Measurements from ENCODE around the gene RNF40.

RNF40 gene

DNA sequence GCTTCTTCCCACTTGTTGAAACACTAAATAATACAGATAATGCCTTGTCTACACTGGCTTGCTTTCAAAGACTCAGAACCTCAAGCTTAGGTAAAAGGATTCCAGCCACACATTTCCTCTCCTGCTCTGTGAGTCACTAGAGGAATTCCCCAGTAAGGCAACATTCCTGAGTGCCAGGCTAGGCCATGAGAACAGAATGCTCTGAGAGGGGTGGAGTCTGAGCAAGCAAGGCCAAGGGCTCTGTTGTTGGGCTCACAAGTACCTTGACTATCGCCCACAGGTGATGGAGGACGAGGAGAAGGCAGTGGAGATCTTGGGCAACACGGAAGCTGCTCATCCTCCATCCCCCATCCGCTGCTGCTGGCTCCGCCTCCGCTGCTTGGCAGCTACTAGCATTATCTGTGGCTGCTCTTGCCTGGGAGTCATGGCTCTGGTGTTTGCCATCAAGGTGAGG, 20.6 kb upstream of the RNF40 start:
- no peak for DNase-seq

DNA sequence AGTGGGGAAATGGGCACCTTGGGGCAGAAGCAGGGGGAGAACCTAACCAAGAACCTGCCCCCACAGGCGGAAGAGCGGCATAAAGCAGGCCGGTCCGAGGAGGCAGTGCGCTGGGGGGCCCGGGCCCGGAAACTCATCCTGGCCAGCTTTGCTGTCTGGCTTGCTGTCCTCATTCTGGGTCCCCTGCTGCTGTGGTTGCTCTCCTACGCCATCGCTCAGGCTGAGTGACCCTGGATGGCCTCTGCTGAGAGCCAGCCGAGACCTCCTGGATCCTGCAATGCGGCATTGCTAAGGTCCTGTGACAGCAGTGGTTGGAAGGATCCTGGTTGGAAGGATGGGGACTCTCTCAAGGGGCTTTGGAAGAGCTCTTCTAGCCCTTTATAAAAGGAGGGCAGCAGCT, 18.4 kb upstream of the RNF40 start:
- no peak for DNase-seq

DNA sequence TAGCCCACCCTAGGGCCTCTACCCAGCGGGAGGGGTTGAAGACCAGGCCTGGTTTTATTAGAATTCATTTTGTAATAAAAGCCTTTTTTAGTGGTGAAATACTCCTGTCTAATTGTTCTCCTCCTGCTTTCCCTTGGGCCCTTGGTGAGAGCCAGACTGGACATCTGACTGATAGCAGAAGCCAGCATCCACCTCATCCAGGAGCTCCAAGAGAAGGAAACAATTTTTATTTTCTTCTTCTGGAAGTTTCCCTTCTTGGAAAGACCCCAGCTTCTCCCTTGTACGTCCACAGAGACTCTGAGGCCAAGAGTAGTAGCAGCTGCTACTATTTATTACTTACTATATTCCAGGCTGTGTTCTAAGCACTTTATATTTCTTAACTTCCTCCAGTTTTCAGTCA, 17.9 kb upstream of the RNF40 start:
- DNase-seq, result no peak

DNA sequence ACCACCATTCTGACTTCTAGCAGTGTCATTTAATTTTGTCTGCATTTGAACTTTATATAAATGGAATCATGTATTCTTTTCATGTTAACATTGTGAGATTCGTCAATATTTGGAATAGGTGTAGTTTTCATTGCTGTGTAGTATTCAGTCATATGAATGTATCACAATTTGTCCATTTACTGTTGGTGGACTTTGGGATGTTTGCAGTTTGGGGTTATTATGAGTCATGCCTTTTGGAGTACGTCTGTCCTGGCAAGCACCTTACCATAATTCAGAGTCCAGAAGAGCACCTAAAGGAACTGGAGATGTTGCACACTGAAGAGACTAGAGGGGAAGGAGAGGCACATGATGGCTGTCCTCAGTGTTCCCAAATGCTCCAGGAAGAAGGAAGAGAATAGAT, 17.0 kb upstream of the RNF40 start:
- DNase-seq, result no peak

DNA sequence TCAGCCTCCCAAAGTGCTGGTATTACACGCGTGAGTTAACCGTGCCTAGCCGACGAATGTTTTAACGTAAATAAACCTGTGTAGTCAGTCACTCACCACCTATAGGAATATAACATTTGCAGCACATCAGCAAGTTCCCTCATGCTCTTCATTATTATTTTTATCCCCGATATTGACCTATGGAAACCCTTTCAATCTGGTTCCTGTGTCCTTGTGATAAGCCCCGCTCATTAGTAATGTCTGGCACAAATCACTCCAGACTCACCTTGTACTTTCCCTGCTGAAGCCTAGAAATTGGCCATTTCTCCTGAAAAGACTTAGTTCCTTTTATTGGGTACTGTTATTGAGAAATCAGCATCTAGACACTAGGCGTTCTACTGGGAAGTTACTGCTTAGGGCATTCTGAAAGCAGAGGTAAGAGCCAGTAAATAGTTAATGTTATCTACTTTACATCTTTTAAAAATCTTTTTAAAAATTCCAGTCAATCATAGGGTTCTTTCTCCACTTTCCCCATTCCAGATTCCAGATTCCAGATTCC, 15.4 kb upstream of the RNF40 start:
- no peak for DNase-seq

DNA sequence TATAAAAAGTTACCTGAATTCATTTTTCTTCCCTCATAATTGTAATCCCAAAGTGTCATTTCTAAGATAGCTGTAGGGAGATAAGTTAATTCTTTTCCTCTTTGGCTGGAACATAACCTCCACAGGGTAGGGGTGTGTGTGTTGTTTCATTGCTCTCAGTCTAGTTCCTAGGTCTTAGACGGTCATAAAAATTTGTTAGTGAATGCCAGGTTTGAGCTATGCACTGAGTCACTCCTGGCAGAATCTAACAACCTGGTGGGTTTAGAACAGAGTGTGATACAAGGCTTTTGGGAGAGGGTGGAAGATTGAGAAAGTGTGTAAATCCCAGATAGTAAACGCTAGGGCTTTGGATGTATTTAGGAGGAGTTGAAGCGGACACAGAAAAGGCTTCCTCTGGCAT, 14.8 kb upstream of the RNF40 start:
- no peak for DNase-seq

DNA sequence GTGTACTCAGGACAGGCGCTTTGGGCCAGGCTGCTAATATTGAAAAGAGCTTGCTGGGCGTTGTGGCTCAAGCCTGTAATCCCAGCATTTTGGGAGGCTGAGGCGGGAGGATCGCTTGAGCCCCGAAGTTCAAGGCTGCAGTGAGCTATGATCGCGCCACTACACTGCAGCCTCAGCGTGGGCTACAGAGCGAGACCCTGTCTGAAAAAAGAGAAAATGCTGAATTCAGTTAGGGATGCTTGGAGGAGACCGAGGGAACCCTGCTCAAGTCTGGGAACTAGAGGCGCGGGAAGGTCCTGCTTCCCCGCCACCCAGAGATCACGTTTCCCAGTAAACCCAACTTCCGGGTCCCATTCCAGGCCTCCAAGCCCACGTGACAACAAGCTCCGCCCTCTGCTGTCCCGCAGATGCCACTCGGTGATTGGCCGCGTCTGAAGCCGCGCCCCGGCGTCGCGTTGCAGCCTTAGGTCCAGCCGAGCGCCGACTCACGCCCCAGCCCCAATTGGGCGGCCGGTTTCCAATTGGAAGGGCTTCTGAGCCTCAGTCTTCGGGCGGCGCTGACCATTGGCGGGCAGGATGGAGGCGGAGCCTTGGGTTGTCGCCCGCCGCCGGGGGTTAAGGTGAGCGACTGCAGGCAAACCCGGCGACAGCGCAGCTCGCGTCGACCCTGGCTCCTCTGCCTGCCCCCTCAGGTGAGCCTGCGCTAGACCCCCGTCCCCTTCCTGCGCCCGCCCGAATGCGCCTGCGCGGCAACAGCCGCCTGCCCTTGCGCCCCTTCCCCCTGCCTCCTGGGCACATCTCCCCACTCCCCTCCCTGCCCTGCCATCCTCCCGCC, 14.1 kb upstream of the RNF40 start, which contains the start of gene PHKG2:
PHKG2 (plus strand) TSS at position 627 of the 835 bp plus-strand sequence. CDS start 396 bp downstream, outside the sequence.
- DNase-seq, result peak; percentile 92 to 93

DNA sequence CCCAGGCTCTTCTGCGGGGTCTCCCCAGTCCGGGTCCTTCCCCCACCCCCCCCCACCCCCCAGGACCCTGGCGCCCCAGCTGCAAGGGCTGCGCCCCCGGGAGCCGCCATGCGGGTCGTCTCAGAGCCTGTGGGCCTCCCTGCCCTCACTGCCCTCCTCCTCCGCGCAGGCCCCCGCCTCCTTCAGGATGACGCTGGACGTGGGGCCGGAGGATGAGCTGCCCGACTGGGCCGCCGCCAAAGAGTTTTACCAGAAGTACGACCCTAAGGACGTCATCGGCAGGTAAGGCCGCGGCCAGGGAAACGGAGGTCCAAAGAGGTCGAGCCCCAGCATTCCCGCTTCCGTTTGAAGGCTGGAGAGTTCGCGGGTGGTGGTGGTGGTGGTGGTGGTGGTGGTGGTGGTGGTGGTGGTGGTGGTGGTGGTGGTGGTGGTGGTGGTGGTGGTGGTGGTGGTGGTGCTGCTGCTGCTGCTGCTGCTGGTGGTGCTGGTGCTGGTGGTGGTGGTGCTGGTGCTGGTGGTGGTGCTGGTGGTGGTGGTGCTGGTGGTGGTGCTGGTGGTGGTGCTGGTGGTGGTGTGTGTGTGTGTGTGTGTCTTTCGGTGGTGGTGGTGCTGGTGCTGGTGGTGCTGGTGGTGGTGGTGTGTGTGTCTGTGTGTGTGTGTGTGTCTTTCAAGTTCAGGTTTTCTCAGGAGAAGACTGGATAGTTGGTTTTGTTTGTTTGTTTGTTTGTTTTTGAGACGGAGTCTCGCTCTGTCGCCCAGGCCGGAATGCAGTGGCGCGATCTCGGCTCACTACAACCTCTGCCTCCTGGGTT, 13.3 kb upstream of the RNF40 start:
- DNase-seq, result no peak

DNA sequence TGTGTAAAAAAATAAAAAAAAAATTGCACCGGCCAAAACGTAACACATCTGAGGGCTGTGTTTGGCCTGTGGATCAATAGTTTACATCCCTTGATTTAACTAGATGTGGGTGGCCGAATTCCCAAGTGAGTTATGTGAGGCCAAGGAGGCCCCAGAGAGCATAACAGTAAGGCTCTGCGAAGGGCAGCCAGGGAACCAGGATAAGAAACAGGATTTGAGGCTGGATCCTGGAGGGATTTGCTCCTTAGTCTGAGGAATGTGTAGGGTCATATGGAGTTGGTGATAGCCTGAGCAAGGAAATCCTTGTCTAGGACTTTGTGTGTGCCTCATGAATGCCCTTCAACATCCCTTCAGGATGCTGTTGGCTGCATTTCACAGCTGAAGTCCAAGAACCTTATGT, 11.9 kb upstream of the RNF40 start:
- DNase-seq, result no peak

DNA sequence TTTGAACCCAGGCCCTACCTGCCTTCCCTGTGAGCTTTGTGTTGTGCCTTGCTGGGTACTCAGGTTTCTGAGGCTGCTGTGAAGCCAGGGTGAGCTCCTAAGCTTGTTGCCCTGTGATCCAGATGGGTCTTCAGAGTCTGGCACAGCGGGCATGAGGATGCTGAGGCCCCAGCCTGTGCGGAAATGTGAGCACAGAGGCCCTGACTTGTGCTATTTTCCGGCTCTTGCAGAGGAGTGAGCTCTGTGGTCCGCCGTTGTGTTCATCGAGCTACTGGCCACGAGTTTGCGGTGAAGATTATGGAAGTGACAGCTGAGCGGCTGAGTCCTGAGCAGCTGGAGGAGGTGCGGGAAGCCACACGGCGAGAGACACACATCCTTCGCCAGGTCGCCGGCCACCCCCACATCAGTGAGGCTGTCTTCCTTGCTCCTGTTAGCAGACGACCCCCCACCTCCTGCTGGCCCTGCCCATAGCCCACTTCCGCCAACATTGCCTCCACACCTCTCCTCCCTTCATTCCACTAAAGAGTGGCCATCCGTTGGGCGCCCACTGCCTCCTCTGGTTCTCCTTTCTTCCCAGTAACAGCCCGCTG, 11.2 kb upstream of the RNF40 start:
- DNase-seq, result no peak

DNA sequence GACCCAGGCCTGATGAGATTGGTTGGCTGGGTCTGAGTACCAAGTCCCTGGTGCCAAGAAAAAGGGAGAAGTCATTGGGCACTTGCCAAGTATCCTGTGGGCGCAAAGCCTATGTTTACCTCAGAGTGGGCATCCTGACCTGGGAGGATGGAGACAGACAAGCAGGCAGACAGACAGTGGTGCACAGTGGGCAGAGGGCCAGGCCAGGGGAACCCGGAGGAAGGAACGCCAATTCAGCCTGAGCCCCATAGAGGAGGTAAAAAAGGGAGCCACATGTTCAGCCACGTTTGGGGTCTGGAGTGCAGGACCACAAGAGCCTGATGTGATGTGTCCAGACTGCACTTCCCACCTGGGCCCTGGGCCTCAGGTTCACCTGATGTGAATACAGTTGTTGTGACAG, 8.5 kb upstream of the RNF40 start:
- no peak for DNase-seq

DNA sequence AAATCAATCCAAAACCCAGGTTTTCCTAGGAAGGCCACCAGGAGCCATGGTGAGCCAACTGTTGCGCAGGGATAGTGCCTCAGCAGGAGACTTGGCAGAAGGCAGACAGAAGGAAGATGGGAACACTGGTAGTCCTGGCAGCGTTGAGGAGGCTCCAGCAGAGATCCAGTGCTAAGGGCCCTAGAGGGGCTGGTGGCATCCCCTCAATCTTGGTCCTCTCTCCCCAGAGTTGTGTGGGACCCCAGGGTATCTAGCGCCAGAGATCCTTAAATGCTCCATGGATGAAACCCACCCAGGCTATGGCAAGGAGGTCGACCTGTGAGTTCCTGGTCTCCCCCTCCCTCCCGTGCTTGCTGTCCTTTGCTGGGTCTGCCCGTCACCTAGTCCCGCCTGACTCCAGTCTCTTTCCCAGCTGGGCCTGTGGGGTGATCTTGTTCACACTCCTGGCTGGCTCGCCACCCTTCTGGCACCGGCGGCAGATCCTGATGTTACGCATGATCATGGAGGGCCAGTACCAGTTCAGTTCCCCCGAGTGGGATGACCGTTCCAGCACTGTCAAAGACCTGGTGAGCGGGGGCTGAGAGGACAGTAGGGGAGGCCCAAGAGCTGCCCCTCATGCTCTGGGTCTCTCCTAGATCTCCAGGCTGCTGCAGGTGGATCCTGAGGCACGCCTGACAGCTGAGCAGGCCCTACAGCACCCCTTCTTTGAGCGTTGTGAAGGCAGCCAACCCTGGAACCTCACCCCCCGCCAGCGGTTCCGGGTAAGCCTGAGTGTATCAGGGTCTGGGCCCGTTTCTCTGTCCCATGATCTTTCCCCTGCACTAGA, 6.0 kb upstream of the RNF40 start:
- no peak for DNase-seq

DNA sequence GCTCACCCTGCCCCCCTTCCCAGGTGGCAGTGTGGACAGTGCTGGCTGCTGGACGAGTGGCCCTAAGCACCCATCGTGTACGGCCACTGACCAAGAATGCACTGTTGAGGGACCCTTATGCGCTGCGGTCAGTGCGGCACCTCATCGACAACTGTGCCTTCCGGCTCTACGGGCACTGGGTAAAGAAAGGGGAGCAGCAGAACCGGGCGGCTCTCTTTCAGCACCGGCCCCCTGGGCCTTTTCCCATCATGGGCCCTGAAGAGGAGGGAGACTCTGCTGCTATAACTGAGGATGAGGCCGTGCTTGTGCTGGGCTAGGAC, 5.4 kb upstream of the RNF40 start:
- no peak for DNase-seq

DNA sequence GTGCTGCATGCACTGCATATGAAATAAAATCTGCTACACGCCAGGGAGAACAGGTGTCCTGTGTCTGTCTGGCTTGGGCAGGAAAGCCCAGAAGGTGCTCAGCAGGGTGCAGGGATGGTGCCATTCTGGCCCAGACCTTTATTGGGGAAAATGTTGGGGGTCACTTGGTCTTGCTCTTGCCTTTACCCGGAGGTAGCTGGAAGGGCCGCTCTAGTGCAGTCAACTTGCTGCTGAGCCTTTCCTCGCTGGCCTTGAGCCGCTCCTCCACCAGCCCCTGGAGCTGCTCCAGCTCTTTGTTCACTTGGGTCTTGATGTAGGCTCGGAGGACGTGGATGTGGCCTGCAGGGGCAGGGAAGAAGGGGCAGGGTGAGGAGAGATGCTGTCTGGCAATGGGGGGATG, 4.8 kb upstream of the RNF40 start:
- peak in 1 of 2 experiments; percentile 17 for DNase-seq

DNA sequence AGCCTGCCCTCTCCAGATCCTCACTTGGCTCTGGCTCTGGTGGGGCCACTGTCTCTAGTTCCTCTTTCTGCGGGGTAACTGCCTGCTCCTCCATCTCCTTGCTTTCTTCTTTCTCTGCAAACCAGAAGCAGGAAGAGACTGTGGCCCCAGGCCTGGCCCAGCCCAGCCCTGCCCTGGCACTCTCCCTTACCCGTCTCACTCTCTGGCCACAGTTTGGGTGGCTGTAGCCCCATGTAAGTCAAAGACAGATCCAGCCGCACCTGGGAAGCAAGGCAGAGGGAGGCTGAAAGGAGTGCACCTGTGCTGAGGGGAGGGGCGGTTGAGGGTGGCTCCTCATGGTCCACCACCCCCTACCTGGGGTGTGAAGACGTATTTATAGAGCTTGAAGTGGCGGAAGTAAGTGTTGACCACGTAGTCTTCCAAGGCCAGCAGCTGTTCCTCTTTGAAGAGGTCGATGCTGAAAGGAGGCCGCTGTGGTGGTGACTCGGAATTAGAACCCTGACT, 3.1 kb upstream of the RNF40 start:
- no peak for DNase-seq

DNA sequence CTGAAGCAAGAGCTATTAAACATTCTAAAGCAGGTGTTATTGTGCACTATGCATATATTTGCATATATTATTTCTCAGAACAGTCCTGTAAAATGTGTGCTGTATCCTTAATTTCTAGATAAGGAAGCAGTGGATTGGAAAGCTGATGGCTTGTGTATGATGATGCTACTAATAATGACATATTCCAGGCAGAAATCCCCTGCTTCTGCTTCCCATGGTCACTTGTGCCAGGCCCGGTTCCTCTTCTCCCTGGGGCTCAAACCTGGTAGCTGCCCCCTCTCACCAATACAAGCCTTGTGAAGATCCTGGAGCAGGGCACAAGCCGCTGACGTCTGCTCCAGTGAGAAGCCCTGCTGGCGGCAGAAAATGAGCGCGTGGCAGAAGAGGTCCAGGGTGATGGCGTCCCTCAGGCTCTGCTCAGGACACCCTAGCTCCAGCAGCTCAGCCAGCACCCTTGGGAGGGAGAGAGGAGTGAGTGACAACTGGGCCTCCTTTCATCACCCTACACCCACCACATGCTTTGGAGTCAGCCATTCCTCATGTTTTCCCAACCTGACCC, 2.0 kb upstream of the RNF40 start:
- DNase-seq, result no peak

DNA sequence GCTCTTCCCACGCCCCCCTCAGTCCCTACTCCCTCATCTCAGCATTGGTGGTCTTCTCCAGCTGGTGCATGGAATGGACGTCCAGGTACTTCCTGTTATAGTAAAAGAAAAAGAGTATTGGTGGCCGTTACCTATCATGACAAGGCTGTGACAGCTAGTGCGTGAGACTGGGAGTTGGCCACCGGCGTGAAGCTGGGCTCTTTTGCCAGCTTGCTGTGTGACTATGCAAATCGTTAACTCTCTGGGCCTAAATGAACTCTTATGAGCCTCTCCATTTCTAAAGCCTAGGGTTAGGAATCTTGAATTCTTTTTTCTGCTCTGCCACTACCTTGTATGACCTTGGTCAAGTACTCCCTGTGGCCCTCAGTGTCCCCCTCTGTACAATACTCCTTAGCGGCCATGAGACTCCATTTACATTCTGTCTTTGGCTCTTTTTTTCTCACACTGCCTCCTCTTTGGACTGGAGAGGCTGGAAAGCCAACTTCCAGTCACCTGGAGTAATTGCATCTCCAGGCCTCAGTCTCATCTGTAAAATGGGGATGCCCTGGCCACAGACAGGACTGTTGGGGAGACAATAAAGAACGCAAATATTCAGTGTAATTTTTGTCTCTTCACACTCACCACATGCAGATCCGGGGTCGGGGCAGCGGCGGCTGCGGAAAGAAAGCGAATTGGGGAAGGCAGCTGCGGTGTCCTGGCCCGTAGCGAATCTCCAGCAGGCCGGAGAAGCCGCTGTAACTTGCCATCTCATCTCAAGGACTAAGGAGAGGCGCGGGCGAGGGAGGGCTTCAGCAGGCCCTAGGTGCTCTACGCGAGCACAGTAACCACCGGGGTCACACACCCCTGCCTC, 1.3 kb upstream of the RNF40 start:
- no peak for DNase-seq

DNA sequence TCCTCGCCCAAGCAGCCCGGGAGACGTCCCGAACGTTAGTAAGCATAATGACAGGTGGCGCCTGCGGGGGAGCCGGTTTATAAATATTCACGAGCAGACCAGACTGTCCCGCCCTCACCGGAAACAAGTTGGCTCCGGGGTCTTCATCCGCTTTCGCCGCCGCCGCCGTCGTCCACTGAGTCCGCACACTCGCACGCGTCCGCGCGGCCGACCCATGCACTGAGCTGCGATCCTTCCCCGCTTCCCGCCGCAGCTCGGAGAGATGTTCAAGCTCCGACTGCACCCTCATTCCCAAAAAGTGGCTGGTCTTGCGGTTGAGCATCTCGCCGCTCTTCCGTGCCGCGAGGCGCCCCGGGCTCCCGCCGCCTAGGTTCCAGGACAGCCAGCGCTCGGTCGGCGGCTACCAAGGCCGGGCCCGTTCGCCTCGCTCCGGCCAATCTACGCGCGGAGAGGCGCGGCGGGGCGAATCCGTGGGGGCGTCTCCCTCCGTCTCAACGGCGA, 645 bp upstream of the RNF40 start:
- no peak for DNase-seq

DNA sequence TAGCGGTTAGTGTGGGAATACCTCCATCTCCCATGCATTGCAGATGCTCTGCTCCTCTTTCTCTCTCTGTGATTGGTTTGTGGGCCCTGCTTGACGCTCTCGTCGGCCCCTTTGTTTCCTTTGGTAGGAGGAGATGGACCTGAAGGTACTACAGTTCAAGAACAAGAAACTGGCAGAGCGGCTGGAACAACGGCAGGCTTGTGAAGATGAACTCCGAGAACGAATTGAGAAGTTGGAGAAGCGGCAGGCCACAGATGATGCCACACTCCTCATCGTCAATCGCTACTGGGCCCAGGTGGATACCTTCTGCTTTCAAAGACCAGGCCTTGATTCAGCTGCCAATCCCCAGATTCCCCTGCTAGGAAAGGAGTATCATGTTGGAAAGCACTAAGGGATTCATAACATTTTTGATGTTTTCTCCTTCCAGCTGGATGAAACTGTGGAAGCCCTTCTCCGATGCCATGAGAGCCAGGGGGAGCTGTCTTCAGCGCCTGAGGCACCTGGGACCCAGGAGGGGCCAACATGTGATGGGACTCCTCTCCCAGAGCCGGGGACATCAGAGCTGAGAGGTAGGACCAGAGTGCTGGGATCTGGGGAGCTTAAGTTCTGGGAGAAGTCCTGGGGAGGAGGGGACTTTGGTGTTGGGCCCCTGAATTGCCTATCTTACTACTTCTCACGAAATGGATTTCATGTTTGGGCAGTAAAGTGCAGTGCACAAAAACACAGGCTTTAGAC, 1.0 kb downstream of the RNF40 start:
- no peak for DNase-seq

DNA sequence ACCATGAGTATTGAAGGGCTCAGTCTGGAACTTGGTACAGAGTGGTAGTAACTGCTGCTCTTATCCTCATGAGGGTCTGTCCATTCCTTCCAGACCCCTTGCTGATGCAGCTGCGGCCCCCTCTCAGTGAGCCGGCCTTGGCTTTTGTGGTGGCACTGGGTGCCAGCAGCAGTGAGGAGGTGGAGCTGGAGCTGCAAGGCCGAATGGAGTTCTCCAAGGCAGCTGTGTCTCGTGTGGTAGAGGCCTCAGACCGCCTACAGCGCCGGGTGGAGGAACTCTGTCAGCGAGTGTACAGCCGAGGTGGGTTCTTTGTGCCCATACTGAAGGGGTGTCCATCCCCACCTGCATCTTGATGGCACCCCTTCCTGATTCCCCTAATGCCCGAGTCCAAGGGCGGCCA, 2.0 kb downstream of the RNF40 start:
- no peak for DNase-seq

All from cerebellar nuclear complex (tissue), 1 donor.